ENCODE measurements around the gene SPAG16.

GRCh38 chr2:214410128-214410775 is 1126.0 kb downstream of the SPAG16 start:
- TF ChIP-seq POLR2A (IDR thresholded peaks at IDR 0.05; ENCODE audit: extremely low read depth, insufficient read length) (no peak), CTCF (IDR thresholded peaks at IDR 0.05; ENCODE audit: low read depth, low read length) (no peak), MAX (IDR thresholded peaks at IDR 0.05; ENCODE audit: low read depth, low read length) (no peak)

Measured in NB4 (cell line).